Loucy (cell line): ENCODE results near the gene PRKCE.

Source experiments
- EZH2phosphoT487 ChIP-seq: fragments of 200-600 bp; IDR thresholded peaks from 2 replicates; pipeline ENCODE4 v1.6.1; 2018; ENCODE audit warnings: antibody characterized with exemption, mild to moderate bottlenecking, moderate library complexity, borderline replicate concordance
- TF ChIP-seq, protein P1 (sequence below): fragments of 200-600 bp; sonication (generic); conservative IDR thresholded peaks from 2 replicates; pipeline ENCODE4 v1.5.1; 2014; ENCODE audit warnings: mild to moderate bottlenecking, antibody characterized with exemption, low read length

GRCh38 chr2:45978302-45978859 lies 326.9 kb downstream of the PRKCE start:
- TF ChIP-seq EZH2phosphoT487 = no peak
- TF ChIP-seq, protein P1, sequence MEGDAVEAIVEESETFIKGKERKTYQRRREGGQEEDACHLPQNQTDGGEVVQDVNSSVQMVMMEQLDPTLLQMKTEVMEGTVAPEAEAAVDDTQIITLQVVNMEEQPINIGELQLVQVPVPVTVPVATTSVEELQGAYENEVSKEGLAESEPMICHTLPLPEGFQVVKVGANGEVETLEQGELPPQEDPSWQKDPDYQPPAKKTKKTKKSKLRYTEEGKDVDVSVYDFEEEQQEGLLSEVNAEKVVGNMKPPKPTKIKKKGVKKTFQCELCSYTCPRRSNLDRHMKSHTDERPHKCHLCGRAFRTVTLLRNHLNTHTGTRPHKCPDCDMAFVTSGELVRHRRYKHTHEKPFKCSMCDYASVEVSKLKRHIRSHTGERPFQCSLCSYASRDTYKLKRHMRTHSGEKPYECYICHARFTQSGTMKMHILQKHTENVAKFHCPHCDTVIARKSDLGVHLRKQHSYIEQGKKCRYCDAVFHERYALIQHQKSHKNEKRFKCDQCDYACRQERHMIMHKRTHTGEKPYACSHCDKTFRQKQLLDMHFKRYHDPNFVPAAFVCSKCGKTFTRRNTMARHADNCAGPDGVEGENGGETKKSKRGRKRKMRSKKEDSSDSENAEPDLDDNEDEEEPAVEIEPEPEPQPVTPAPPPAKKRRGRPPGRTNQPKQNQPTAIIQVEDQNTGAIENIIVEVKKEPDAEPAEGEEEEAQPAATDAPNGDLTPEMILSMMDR = no peak
